Gastroesophageal sphincter (tissue), 3 donors: ENCODE results near the gene LIMCH1.

Experiments
- CTCF ChIP-seq, 4 experiments: fragments of 200-600 bp in 2 of 4; fragments of 450-650 bp in 2 of 4; sonication (generic) in 1 of 4; IDR thresholded peaks; one replicate each; pipeline ENCODE4 v1.5.1; 2017 to 2019; ENCODE audit warnings: antibody characterized with exemption in 4 of 4, mild to moderate bottlenecking in 2 of 4, moderate library complexity in 2 of 4
- POLR2A ChIP-seq, 2 donors: fragments of 450-650 bp; IDR thresholded peaks; one replicate each; pipeline ENCODE4 v1.6.1; 2017; ENCODE audit warnings: antibody characterized with exemption in 2 of 2, mild to moderate bottlenecking in 2 of 2, moderate library complexity in 1 of 2

GRCh38 chr4:41510179-41510578 is 27.8 kb upstream of the LIMCH1 start:
- TF ChIP-seq CTCF (IDR thresholded peaks at IDR 0.05) (no peak), POLR2A (IDR thresholded peaks at IDR 0.05) (no peak)
